Esophagus muscularis mucosa (tissue), 3 donors: ENCODE measurements around the gene SND1.

Experiments used
- CTCF ChIP-seq, 3 experiments: fragments of 200-600 bp in 2 of 3; fragments of 450-650 bp in 1 of 3; sonication (generic) in 2 of 3; IDR thresholded peaks; one replicate each; pipeline ENCODE4 v1.5.1; 2017 to 2019; ENCODE audit warnings: antibody characterized with exemption in 3 of 3, mild to moderate bottlenecking in 2 of 3, moderate library complexity in 1 of 3
- POLR2A ChIP-seq: fragments of 450-650 bp; IDR thresholded peaks from one replicate; pipeline ENCODE4 v1.6.1; 2017; ENCODE audit warnings: antibody characterized with exemption, moderate library complexity, mild to moderate bottlenecking, low read depth

- TF ChIP-seq POLR2A: no peak
- no peak for TF ChIP-seq CTCF (IDR thresholded peaks at IDR 0.05)
Observed at GRCh38 chr7:127758845-127759244, 106.9 kb downstream of the SND1 start.
